HG03442 (cell line): ENCODE measurements around the gene S100B.

ENCODE experiments used
- ATAC-seq: cut with Tn5 transposase; IDR thresholded peaks from one replicate; pipeline ENCODE4 v1.9.1; 2021; ENCODE audit warnings: mild to moderate bottlenecking, moderate library complexity; ENCODE audit not compliant: unreplicated experiment

Gene S100B

GRCh38 chr21:46562472-46562871 lies 42.4 kb downstream of the S100B start:
- ATAC-seq, result no peak

GRCh38 chr21:46561445-46562090 lies 43.3 kb downstream of the S100B start:
- no peak for ATAC-seq

DNA sequence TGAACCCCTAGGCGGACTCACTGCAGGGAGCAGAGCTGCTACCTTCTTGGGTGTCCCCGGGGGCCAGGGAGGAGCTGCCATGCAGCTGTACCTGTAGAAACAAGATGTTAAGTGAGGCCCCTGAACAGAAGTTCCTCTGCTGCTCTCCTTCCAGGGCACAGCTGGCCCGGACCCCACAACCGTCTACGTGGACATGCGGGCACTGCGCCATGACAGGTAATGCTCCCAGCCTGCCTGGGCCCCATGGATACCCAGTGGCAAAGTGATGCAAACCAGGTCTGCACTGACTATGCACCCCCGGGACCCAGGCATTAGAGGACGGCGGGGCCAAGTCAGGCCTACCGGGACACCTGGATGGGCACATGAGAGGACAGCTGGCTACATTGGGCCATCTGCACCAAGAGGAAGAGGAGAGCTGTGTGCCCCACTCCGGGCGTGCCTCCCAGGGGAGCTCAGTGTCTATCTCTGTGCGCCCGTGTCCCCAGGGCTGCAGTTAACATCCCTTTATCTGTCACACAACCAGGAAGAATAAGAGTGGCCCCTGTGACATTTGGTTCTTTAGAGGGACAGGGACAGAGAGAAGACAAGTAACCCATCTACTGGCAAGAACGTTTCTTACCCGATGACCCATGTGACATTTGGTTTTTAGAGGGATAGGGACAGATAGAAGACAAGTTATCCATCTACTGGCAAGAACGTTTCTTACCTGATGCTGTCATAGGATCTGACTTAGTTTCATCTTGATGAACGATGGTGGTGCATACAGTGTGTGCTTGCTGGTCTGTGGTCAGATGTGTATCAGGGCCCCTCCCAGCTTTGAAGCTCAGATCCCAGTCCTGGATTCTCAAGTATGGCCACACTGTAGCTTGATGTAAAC lies 44.1 kb downstream of the S100B start:
- no peak for ATAC-seq

- no peak for ATAC-seq
Measured at GRCh38 chr21:46559291-46559983, 45.4 kb downstream of the S100B start.

DNA sequence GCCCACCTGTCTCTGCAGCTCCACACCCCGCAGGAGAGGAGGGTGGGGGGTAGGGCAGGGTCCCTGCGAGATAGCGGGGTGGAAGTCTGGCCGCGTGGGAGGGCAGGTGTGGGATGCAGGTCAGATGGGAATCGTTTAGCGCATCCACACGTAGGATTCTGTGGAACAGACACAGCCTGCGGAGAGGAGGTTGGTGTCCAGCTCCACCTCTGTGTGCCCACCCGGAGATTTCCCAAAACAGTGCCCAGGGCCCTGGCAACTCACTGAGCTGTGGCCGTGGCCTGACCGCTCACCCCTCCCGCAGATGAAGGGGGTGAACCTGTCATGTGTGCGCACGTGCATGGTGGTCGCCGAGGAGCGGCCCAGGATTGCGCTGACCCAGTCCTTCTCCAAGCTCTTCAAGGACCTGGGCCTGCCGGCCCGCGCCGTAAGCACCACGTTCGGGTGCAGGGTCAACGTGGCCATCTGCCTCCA lies 46.9 kb downstream of the S100B start:
- no peak for ATAC-seq

DNA sequence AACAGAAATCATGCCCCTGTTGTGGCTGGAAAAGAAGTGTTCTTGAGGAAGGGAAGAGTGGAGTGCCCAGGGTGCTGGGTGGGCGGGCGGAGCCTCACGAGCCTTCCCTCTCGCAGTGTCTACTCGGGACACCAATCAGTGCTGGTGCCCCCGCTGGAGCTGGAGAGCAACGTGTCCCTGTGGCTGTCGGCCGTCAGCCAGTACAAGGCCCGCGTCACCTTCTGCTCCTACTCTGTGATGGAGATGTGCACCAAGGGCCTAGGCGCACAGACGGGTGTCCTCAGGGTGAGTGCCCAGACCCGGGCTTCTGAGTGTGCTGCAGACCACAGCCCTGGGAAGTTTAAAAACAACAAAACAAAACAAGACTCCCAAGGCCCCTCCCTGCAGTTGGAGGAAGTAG lies 47.4 kb downstream of the S100B start:
- ATAC-seq, result no peak

- ATAC-seq, result no peak
Measured at GRCh38 chr21:46556802-46557201, 48.1 kb downstream of the S100B start.

DNA sequence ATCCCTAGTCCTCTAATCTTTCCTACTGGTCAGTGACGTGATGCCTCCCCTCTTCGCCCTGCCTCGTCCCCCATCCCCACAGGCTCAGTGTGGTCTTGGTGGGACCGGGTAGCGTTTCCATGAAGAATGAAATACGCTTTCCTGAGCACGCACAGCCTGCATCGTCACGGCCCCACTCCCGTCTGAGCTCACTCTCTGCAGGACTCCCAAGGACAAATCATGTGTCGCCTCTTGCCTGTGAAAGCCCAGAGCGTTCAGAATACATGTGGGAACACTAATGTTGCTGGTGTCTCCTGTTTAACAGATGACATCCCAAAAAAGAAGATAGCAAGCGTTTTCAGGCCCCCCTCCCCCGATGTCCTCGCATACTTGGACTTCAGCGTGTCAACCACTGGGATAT lies 49.2 kb downstream of the S100B start:
- ATAC-seq, result no peak

GRCh38 chr21:46555225-46555617 lies 49.7 kb downstream of the S100B start:
- no peak for ATAC-seq

- ATAC-seq, result no peak
Measured at GRCh38 chr21:46554431-46555224, 50.3 kb downstream of the S100B start.

DNA sequence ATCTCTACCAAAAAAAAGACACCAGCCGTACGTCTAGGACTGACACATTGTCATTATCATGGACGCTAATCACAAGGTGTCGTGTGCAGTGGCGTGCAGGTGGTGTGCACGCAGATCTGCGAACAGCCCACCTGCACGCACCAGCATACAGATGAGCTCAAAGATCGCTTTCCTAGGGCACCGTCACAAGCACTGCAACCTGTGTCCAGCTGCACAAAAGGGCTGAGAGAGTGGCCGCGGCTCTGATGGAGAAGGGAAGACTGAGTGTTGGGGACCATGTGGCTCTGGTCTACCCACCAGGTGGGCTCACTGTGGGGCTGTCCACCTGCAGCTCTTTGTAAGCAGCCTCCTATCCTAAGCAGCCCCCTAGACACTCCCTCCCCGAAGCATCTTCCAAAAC lies 50.9 kb downstream of the S100B start:
- ATAC-seq, result no peak

DNA sequence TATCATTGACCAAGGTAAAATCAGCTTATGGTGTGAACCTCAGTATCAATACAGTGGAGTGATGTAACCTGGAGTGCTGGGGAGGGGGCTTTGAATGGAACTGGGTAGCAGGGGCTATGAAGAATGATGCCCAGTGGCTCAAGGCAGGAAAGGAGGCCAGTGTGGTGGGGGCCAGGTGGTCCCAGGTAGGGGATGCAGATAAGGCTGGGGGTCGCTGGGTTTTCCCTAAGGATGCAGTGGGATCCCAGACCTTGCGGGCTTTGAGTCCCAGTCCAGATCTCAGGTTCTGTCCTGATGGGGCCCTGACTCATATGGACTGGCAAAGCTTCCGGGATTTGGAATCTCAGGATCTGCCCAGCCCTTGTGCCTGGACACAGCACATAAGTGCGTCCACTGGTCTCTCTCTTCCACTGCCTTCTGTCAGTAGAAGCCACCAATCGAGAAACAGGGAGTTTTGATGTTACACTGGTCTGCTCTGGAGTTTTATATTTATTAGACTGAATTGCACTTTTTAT lies 52.0 kb downstream of the S100B start:
- no peak for ATAC-seq

GRCh38 chr21:46552274-46552673 lies 52.6 kb downstream of the S100B start:
- no peak for ATAC-seq

GRCh38 chr21:46551636-46552241 lies 53.1 kb downstream of the S100B start:
- ATAC-seq, result no peak

GRCh38 chr21:46550116-46550941 lies 54.6 kb downstream of the S100B start:
- no peak for ATAC-seq

DNA sequence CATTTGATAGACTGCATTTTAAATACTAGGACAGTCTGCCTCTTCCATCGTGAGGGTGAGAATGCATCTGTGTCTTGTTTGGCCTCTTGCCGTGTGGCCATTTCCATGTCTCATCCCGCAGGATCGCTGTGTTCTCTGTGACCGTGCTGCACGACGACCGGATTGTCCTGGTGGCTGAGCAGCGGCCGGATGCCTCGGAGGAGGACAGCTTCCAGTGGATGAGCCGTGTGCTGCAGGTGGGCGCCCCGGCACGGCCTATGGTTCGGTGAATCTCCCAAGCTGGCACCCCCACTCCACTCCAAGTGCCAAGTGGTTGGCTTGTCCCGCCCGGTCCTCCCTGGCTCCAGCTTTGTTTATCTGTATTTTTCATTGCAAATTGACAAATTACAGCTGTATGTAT lies 55.2 kb downstream of the S100B start:
- no peak for ATAC-seq
